ENCODE results near the gene GALNT16.

Gene GALNT16

GRCh38 chr14:69318241-69318640, 58.3 kb downstream of the GALNT16 start (continued):
- TF ChIP-seq POU6F1 (CRISPR knock-in tag; IDR thresholded peaks at IDR 0.05; ENCODE audit: borderline replicate concordance, low read depth) (no peak), ZFP30 (CRISPR knock-in tag; IDR thresholded peaks at IDR 0.05) (no peak), ARNTL (CRISPR knock-in tag; IDR thresholded peaks at IDR 0.05; ENCODE audit: borderline replicate concordance, low read depth) (no peak), PATZ1 (CRISPR knock-in tag; IDR thresholded peaks at IDR 0.05; ENCODE audit: borderline replicate concordance) (no peak)

- no peak for TF ChIP-seq TOX (CRISPR knock-in tag; IDR thresholded peaks at IDR 0.05; ENCODE audit: borderline replicate concordance)
- TF ChIP-seq GLIS3 (CRISPR knock-in tag; IDR thresholded peaks at IDR 0.05): no peak
- no peak for TF ChIP-seq ZFP30 (CRISPR knock-in tag; IDR thresholded peaks at IDR 0.05)
- TF ChIP-seq OSR1 (CRISPR knock-in tag; IDR thresholded peaks at IDR 0.05): no peak
- no peak for TF ChIP-seq SNAI2 (CRISPR knock-in tag; IDR thresholded peaks at IDR 0.05)
- no peak for TF ChIP-seq RARB (CRISPR knock-in tag; IDR thresholded peaks at IDR 0.05)
- TF ChIP-seq POU6F1 (CRISPR knock-in tag; IDR thresholded peaks at IDR 0.05; ENCODE audit: borderline replicate concordance, low read depth): no peak
- no peak for TF ChIP-seq TCF4 (CRISPR knock-in tag; IDR thresholded peaks at IDR 0.05; ENCODE audit: borderline replicate concordance)
- TF ChIP-seq CSRNP3 (CRISPR knock-in tag; IDR thresholded peaks at IDR 0.05): no peak
- TF ChIP-seq CREB5 (CRISPR knock-in tag; IDR thresholded peaks at IDR 0.05; ENCODE audit: low read depth): no peak
- TF ChIP-seq ZNF8 (CRISPR knock-in tag; IDR thresholded peaks at IDR 0.05): no peak
- TF ChIP-seq ARNTL (CRISPR knock-in tag; IDR thresholded peaks at IDR 0.05; ENCODE audit: borderline replicate concordance, low read depth): no peak
- no peak for TF ChIP-seq ISL1 (CRISPR knock-in tag; IDR thresholded peaks at IDR 0.05)
- no peak for TF ChIP-seq ZNF70 (CRISPR knock-in tag; IDR thresholded peaks at IDR 0.05)
- no peak for TF ChIP-seq ZFP3 (CRISPR knock-in tag; IDR thresholded peaks at IDR 0.05)
- no peak for TF ChIP-seq BACH2 (CRISPR knock-in tag; IDR thresholded peaks at IDR 0.05; ENCODE audit: borderline replicate concordance)
- no peak for TF ChIP-seq PPARA (CRISPR knock-in tag; IDR thresholded peaks at IDR 0.05; ENCODE audit: borderline replicate concordance)
- TF ChIP-seq CSDC2 (CRISPR knock-in tag; IDR thresholded peaks at IDR 0.05): no peak
- no peak for TF ChIP-seq ESRRG (CRISPR knock-in tag; IDR thresholded peaks at IDR 0.05)
- TF ChIP-seq ZNF565 (CRISPR knock-in tag; conservative IDR thresholded peaks at IDR 0.05; ENCODE audit: low read depth): no peak
- no peak for ATAC-seq
Observed at GRCh38 chr14:69318901-69319475, 59.0 kb downstream of the GALNT16 start.

- no peak for ATAC-seq
- TF ChIP-seq TOX (CRISPR knock-in tag; IDR thresholded peaks at IDR 0.05; ENCODE audit: borderline replicate concordance) (no peak), CSRNP3 (CRISPR knock-in tag; IDR thresholded peaks at IDR 0.05) (no peak), GLIS3 (CRISPR knock-in tag; IDR thresholded peaks at IDR 0.05) (no peak), BACH2 (CRISPR knock-in tag; IDR thresholded peaks at IDR 0.05; ENCODE audit: borderline replicate concordance) (no peak), TCF4 (CRISPR knock-in tag; IDR thresholded peaks at IDR 0.05; ENCODE audit: borderline replicate concordance) (no peak), ZNF70 (CRISPR knock-in tag; IDR thresholded peaks at IDR 0.05) (no peak), ZFP30 (CRISPR knock-in tag; IDR thresholded peaks at IDR 0.05) (no peak), PPARA (CRISPR knock-in tag; IDR thresholded peaks at IDR 0.05; ENCODE audit: borderline replicate concordance) (no peak), ISL1 (CRISPR knock-in tag; IDR thresholded peaks at IDR 0.05) (no peak)
Observed at GRCh38 chr14:69319911-69320310, 60.0 kb downstream of the GALNT16 start.

Measured in SK-N-SH treated with all-trans-retinoic acid at 6 μM for 48 hours (cell line).